Loucy (cell line): ENCODE results near the gene TNRC6B.

Experiments
- H2AFZ ChIP-seq: fragments of 200-600 bp; sonication (generic); 2 replicates; pipeline ENCODE4 v1.6.0; 2016; ENCODE audit warnings: antibody characterized with exemption, mild to moderate bottlenecking, low read length, moderate library complexity
- H3F3A ChIP-seq: fragments of 200-600 bp; 2 replicates; pipeline ENCODE4 v1.6.0; 2016; ENCODE audit warnings: antibody characterized with exemption, low read depth, mild to moderate bottlenecking
- H3K27me3 ChIP-seq: fragments of 200-600 bp; sonication (generic); 2 replicates; pipeline ENCODE4 v1.6.1; 2014; ENCODE audit warnings: low read length, mild to moderate bottlenecking; ENCODE audit not compliant: insufficient read depth, poor library complexity, severe bottlenecking
- H3K36me3 ChIP-seq: fragments of 200-600 bp; sonication (generic); 2 replicates; pipeline ENCODE4 v1.6.1; 2016; ENCODE audit warnings: low read length; ENCODE audit not compliant: insufficient read depth
- H3K4me1 ChIP-seq: fragments of 200-600 bp; sonication (generic); 2 replicates; pipeline ENCODE4 v1.5.1; 2014; ENCODE audit warnings: low read length, mild to moderate bottlenecking; ENCODE audit not compliant: insufficient read depth, poor library complexity, severe bottlenecking
- H3K4me2 ChIP-seq: fragments of 200-600 bp; sonication (generic); 2 replicates; pipeline ENCODE4 v1.6.0; 2014; ENCODE audit warnings: antibody characterized with exemption, low read length, low read depth, mild to moderate bottlenecking; ENCODE audit not compliant: poor library complexity, severe bottlenecking
- H3K4me3 ChIP-seq: fragments of 200-600 bp; sonication (generic); 2 replicates; pipeline ENCODE4 v1.5.1; 2014; ENCODE audit warnings: low read length, mild to moderate bottlenecking, mixed read lengths; ENCODE audit not compliant: poor library complexity, severe bottlenecking
- H3K79me2 ChIP-seq: fragments of 200-600 bp; sonication (generic); 2 replicates; pipeline ENCODE4 v1.6.1; 2014; ENCODE audit warnings: low read length; ENCODE audit not compliant: insufficient read depth
- H3K9ac ChIP-seq: fragments of 200-600 bp; sonication (generic); 2 replicates; pipeline ENCODE4 v1.6.0; 2014; ENCODE audit warnings: mild to moderate bottlenecking, low read depth, low read length, moderate library complexity; ENCODE audit not compliant: poor library complexity, severe bottlenecking
- H3K9me2 ChIP-seq: fragments of 200-600 bp; sonication (generic); replicated peaks from 2 replicates; pipeline ENCODE4 v1.6.1; 2016; ENCODE audit warnings: low read depth, low read length, mixed read lengths
- H3K9me3 ChIP-seq: fragments of 200-600 bp; sonication (generic); 2 replicates; pipeline ENCODE4 v1.6.1; 2014; ENCODE audit warnings: mild to moderate bottlenecking, antibody characterized with exemption, low read length, low read depth; ENCODE audit not compliant: insufficient read depth
- H4K20me1 ChIP-seq: fragments of 200-600 bp; sonication (generic); 2 replicates; pipeline ENCODE4 v1.6.0; 2014; ENCODE audit warnings: antibody characterized with exemption, low read length, mild to moderate bottlenecking; ENCODE audit not compliant: insufficient read depth, poor library complexity, severe bottlenecking
- CTCF ChIP-seq: fragments of 200-600 bp; sonication (generic); conservative IDR thresholded peaks from 2 replicates; pipeline ENCODE4 v1.5.1; 2014; ENCODE audit warnings: mild to moderate bottlenecking, antibody characterized with exemption, low read length
- EZH2phosphoT487 ChIP-seq: fragments of 200-600 bp; IDR thresholded peaks from 2 replicates; pipeline ENCODE4 v1.6.1; 2018; ENCODE audit warnings: antibody characterized with exemption, mild to moderate bottlenecking, moderate library complexity, borderline replicate concordance

Gene TNRC6B

GRCh38 chr22:40345815-40346184, 168.1 kb downstream of the TNRC6B start:
- TF ChIP-seq EZH2phosphoT487 (no peak), CTCF (no peak)
- peaks cover 41% of the 10 kb centered on the region for H3K79me2 ChIP-seq
- peak overlapping the region; percentile 94 for H2AFZ ChIP-seq

GRCh38 chr22:40346185-40347118, 168.7 kb downstream of the TNRC6B start, which contains the start of gene ADSL:
Gene ADSL, plus strand, starts transcription at chr22:40346500. Its CDS starts 59 bp downstream, at chr22:40346559.
- Histone ChIP-seq H3K4me3 (peak within 1 kb of the TSS; percentile 86), H3K79me2 (peaks cover 41% of the 10 kb centered on the region), H3K9me2 (no peaks in the 10 kb centered on the region), H4K20me1 (peaks cover 20% of the 10 kb centered on the region), H3K4me1 (peaks cover 28% of the 10 kb centered on the region), H3K36me3 (peaks cover 4% of the 10 kb centered on the region; the same call in 1 of the 2 replicates), H3K27me3 (no peaks in the 10 kb centered on the region), H2AFZ (peak within 1 kb of the TSS; percentile 94), H3K9me3 (no peaks in the 10 kb centered on the region), H3F3A (peaks cover 10% of the 10 kb centered on the region), H3K4me2 (peak within 1 kb of the TSS; percentile 87), H3K9ac (peak within 1 kb of the TSS; percentile 84)
- TF ChIP-seq EZH2phosphoT487: no peak
- TF ChIP-seq CTCF: no peak

More at GRCh38 chr22:40345815-40346184, 168.1 kb downstream of the TNRC6B start:
- no peaks in the 10 kb centered on the region for H3K27me3 ChIP-seq
- H3K36me3 ChIP-seq: peaks cover 3% of the 10 kb centered on the region; the same call in 1 of the 2 replicates
- peaks cover 20% of the 10 kb centered on the region for H4K20me1 ChIP-seq
- H3K9me2 ChIP-seq: no peaks in the 10 kb centered on the region
- H3K4me3 ChIP-seq: peak overlapping the region; percentile 86
- peaks cover 28% of the 10 kb centered on the region for H3K4me1 ChIP-seq
- no peaks in the 10 kb centered on the region for H3K9me3 ChIP-seq
- peak overlapping the region; percentile 84 for H3K9ac ChIP-seq
- H3F3A ChIP-seq: peaks cover 10% of the 10 kb centered on the region
- H3K4me2 ChIP-seq: peak overlapping the region; percentile 87

- Histone ChIP-seq H2AFZ (no peak overlapping the region), H4K20me1 (peaks cover 20% of the 10 kb centered on the region), H3F3A (peaks cover 10% of the 10 kb centered on the region), H3K36me3 (peaks cover 7% of the 10 kb centered on the region; the same call in 1 of the 2 replicates), H3K4me2 (peak overlapping the region; percentile 87), H3K4me1 (peaks cover 22% of the 10 kb centered on the region), H3K9me2 (no peaks in the 10 kb centered on the region), H3K9ac (peak overlapping the region; percentile 84), H3K79me2 (peaks cover 45% of the 10 kb centered on the region), H3K27me3 (no peaks in the 10 kb centered on the region), H3K4me3 (peak overlapping the region; percentile 86), H3K9me3 (no peaks in the 10 kb centered on the region)
- TF ChIP-seq CTCF (no peak), EZH2phosphoT487 (no peak)
Measured at GRCh38 chr22:40347300-40347699, 169.6 kb downstream of the TNRC6B start.
